Upper lobe of right lung (tissue), 1 donor: ENCODE results near the gene KLHL33. TPM values are rescaled to one million over a fixed set of nuclear protein-coding genes. Genes with fewer than 3 reads are reported as not detected.

Experiments used
- ATAC-seq: fragments of 200-7000 bp; cut with Tn5 transposase; one replicate; pipeline ENCODE4 v1.9.1; 2020; ENCODE audit warnings: mild to moderate bottlenecking, moderate library complexity
- DNase-seq: peaks from one replicate; pipeline ENCODE4 v3.0.0-alpha.2; 2020
- H3K27ac ChIP-seq: fragments of 200-600 bp; one replicate; pipeline ENCODE4 v1.8.0; 2022
- H3K27me3 ChIP-seq: fragments of 200-600 bp; one replicate; pipeline ENCODE4 v1.8.0; 2022; ENCODE audit warnings: mild to moderate bottlenecking
- H3K36me3 ChIP-seq: fragments of 200-600 bp; one replicate; pipeline ENCODE4 v1.8.0; 2022
- H3K4me1 ChIP-seq: fragments of 200-600 bp; one replicate; pipeline ENCODE4 v1.8.0; 2022
- H3K4me3 ChIP-seq: fragments of 200-600 bp; one replicate; pipeline ENCODE4 v1.8.0; 2022; ENCODE audit warnings: mild to moderate bottlenecking
- H3K9me3 ChIP-seq: fragments of 200-600 bp; one replicate; pipeline ENCODE4 v1.8.0; 2022
- intact Hi-C: fragments of 100-400 bp; cut with DNase I; formaldehyde crosslinking; loops from one replicate; pipeline ENCODE4 v1.11.0; 2022
- total RNA-seq: library from RNA; stranded (reverse); fragmentation: NEBNext Ultra II Directional; extraction: Animal tissue kit (Norgen Biotek cat#: 25700); gene quantifications from one replicate; pipeline ENCODE4 v1.2.1, GENCODE V29; 2021
- TF ChIP-seq, protein P1 (sequence below): fragments of 200-600 bp; IDR thresholded peaks from one replicate; pipeline ENCODE4 v1.8.0; 2022; ENCODE audit warnings: antibody characterized with exemption
- donor health status: DM: no; HTN: yes; CAD: no; lungs with severe emphysema.

The KLHL33 gene
- total RNA-seq, 1 donor from 2014 or later, result 0.29 TPM

DNA sequence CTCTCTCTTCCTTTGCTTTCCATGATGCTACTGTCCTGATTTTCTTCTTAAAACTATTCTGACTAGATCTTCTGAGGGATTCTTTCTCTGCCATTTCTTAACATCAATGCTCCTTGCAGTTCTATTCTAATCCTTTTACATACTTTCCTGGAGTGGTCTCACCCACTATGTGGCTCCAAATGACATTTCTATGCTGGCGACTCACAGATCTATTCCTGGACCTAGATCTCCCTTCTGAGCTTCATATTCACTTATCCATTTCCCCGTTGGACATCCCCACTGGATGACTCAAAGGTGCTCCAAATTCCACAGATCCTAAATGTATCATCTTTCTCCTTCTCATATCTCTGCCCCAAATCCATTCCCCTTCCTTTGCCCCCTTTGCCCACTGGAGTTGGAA, 26.7 kb downstream of the KLHL33 start:
- peaks cover 18% of the 10 kb centered on the region for H3K4me1 ChIP-seq
- intact Hi-C loops, result no loop called here
- H3K36me3 ChIP-seq, result peaks cover 41% of the 10 kb centered on the region
- H3K4me3 ChIP-seq, result no peak overlapping the region
- H3K27me3 ChIP-seq, result no peaks in the 10 kb centered on the region
- TF ChIP-seq, protein P1, sequence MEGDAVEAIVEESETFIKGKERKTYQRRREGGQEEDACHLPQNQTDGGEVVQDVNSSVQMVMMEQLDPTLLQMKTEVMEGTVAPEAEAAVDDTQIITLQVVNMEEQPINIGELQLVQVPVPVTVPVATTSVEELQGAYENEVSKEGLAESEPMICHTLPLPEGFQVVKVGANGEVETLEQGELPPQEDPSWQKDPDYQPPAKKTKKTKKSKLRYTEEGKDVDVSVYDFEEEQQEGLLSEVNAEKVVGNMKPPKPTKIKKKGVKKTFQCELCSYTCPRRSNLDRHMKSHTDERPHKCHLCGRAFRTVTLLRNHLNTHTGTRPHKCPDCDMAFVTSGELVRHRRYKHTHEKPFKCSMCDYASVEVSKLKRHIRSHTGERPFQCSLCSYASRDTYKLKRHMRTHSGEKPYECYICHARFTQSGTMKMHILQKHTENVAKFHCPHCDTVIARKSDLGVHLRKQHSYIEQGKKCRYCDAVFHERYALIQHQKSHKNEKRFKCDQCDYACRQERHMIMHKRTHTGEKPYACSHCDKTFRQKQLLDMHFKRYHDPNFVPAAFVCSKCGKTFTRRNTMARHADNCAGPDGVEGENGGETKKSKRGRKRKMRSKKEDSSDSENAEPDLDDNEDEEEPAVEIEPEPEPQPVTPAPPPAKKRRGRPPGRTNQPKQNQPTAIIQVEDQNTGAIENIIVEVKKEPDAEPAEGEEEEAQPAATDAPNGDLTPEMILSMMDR, result no peak
- DNase-seq, result no peak
- H3K27ac ChIP-seq, result no peak overlapping the region
- ATAC-seq, result no peak
- no peaks in the 10 kb centered on the region for H3K9me3 ChIP-seq

DNA sequence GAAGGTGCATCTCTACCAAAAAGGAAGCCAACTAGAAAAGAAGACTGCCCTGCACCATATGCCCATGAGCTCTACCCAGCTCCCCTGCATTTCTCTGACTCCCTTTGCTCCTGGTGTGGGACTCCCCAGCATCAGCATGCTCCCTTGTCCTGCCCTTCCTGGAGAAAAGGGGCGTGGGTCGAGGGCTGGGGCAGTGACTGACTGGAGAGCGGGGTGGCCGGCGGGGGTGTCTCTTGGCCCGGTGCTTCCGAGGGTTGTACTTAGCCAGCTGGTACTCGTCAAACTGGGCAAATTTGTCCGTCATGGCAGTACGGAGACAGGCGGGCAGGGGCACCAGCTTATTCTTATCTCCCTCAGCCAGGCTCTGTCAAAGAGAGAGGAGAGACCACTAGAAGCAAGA, 32.4 kb downstream of the KLHL33 start:
- DNase-seq (no peak), ATAC-seq (peak; percentile 20)
- intact Hi-C loops, result no loop called here
- TF ChIP-seq, protein P1, result no peak
- no peak overlapping the region for H3K27ac ChIP-seq
- H3K9me3 ChIP-seq, result no peaks in the 10 kb centered on the region
- H3K4me1 ChIP-seq, result no peaks in the 10 kb centered on the region
- H3K27me3 ChIP-seq, result no peaks in the 10 kb centered on the region
- no peak overlapping the region for H3K4me3 ChIP-seq
- H3K36me3 ChIP-seq, result peaks cover 98% of the 10 kb centered on the region

DNA sequence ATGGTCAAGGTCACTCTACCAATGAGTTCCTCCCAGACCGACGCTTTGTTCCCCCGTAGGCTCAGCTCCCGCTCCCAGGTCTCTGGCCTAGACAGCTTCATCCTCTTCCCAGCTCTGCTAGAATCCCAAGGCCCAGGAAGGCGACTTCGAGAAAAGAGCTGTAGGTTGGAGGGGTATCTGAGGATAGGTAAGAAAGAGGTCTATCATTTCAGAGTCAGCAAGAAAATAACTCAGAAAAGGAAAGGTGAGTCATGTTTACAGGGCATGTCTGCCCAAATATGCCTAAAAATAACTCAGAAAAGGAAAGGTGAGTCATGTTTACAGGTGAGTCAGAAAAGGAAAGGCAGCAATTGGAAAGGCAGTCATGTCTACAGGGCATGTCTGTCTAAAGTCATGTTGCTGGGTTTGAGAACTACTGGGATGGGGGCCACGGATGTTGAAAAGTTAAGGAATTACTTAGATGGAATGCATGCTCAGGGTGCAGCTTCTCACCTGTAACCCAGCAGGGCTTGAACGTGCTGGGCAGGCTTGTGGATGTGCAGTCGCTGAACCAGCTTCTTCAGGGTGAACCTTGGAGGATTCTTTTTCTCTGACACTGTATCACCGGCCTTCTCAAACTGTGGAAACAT, 34.9 kb downstream of the KLHL33 start:
- no peaks in the 10 kb centered on the region for H3K4me1 ChIP-seq
- no peaks in the 10 kb centered on the region for H3K9me3 ChIP-seq
- no peak for ATAC-seq
- TF ChIP-seq, protein P1, result no peak
- H3K27ac ChIP-seq, result no peak overlapping the region
- peaks cover 97% of the 10 kb centered on the region for H3K36me3 ChIP-seq
- no peak for DNase-seq
- intact Hi-C loops, result no loop called here
- no peaks in the 10 kb centered on the region for H3K27me3 ChIP-seq
- H3K4me3 ChIP-seq, result no peak overlapping the region

DNA sequence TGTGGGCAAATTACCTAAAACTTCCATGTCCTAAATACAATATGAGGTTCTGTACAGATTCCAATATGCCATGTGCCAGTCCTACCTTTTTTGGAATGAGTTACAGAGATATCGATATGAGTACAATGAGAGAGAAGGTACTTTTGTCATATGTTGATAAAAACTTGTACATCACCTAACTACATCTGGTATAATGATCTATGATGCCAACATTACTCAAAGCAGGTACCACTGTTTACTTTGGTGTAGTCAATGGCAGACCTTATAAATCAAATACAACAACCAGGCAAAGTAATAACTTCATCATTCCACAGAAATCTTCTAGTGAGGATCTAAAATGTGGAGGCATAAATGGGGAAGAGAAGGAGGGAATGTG, 35.4 kb downstream of the KLHL33 start:
- DNase-seq, result no peak
- no peaks in the 10 kb centered on the region for H3K9me3 ChIP-seq
- no peak for ATAC-seq
- TF ChIP-seq, protein P1, result no peak
- intact Hi-C loops, result no loop called here
- peaks cover 97% of the 10 kb centered on the region for H3K36me3 ChIP-seq
- H3K4me3 ChIP-seq, result no peak overlapping the region
- H3K27me3 ChIP-seq, result no peaks in the 10 kb centered on the region
- no peaks in the 10 kb centered on the region for H3K4me1 ChIP-seq
- no peak overlapping the region for H3K27ac ChIP-seq

DNA sequence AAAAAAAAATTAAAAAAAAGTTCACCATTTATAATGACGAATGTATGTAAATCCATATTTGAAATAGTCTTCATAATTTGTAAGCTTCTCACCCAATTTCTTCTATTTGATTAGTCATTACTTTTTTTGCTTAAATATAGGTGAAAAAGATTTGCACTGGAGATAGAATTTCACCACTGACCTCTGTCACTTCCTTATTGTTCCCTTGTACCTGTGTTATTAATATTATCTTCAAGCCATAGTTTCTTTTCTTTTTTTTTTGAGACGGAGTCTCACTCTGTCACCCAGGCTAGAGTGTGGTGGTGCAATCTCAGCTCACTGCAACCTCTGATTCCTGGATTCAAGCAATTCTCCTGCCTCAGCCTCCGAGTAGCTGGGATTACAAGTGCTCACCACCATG, 38.5 kb downstream of the KLHL33 start:
- intact Hi-C loops, result no loop called here
- no peak overlapping the region for H3K27ac ChIP-seq
- ATAC-seq (no peak), DNase-seq (no peak)
- H3K9me3 ChIP-seq, result no peaks in the 10 kb centered on the region
- TF ChIP-seq, protein P1, result no peak
- H3K4me3 ChIP-seq, result no peak overlapping the region
- peaks cover 99% of the 10 kb centered on the region for H3K36me3 ChIP-seq
- no peaks in the 10 kb centered on the region for H3K4me1 ChIP-seq
- H3K27me3 ChIP-seq, result no peaks in the 10 kb centered on the region

DNA sequence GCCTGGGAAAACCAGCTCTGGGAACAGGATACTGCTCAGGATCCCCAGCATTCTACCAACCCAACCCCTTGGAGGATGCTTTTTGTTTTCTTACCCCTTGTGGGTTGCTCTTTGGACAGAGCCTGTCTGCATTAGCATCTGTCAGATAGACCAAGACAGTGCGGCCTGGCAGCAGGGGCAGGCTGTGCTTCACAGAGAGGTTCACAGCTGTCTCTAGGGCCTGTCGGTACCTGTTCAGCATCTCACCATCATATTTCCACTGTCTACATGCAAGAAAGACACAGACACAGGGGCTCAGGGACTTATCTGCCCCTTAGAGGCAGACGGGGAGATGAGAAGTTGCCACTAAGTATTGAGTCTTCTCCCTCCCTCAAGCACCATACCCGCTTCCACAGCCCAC, 44.5 kb downstream of the KLHL33 start:
- Histone ChIP-seq H3K4me3 (no peak overlapping the region), H3K9me3 (no peaks in the 10 kb centered on the region), H3K27ac (no peak overlapping the region), H3K4me1 (no peaks in the 10 kb centered on the region), H3K27me3 (no peaks in the 10 kb centered on the region), H3K36me3 (peaks cover 99% of the 10 kb centered on the region)
- TF ChIP-seq, protein P1, result no peak
- no peak for DNase-seq
- ATAC-seq, result no peak
- intact Hi-C loops, result no loop called here
